ENCODE data around the gene PDSS1. TPM values are rescaled to one million over a fixed set of nuclear protein-coding genes. Genes with fewer than 3 reads are reported as not detected.

The PDSS1 gene
- total and polyA plus RNA-seq, 2 of the 13 experiments (the other 11 are each of a cell fraction or from before 2014, with no cell fraction given) = 18.7 to 19.3 TPM

- TF ChIP-seq TBX3 (IDR thresholded peaks at IDR 0.05; ENCODE audit: borderline replicate concordance) = no peak
- TF ChIP-seq ZNF766 (CRISPR knock-in tag; IDR thresholded peaks at IDR 0.05; ENCODE audit: borderline replicate concordance) = no peak
- no peak for TF ChIP-seq NBN (conservative IDR thresholded peaks at IDR 0.05)
- TF ChIP-seq, protein P1, sequence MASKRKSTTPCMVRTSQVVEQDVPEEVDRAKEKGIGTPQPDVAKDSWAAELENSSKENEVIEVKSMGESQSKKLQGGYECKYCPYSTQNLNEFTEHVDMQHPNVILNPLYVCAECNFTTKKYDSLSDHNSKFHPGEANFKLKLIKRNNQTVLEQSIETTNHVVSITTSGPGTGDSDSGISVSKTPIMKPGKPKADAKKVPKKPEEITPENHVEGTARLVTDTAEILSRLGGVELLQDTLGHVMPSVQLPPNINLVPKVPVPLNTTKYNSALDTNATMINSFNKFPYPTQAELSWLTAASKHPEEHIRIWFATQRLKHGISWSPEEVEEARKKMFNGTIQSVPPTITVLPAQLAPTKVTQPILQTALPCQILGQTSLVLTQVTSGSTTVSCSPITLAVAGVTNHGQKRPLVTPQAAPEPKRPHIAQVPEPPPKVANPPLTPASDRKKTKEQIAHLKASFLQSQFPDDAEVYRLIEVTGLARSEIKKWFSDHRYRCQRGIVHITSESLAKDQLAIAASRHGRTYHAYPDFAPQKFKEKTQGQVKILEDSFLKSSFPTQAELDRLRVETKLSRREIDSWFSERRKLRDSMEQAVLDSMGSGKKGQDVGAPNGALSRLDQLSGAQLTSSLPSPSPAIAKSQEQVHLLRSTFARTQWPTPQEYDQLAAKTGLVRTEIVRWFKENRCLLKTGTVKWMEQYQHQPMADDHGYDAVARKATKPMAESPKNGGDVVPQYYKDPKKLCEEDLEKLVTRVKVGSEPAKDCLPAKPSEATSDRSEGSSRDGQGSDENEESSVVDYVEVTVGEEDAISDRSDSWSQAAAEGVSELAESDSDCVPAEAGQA (IDR thresholded peaks at IDR 0.05; ENCODE audit: low read depth) = no peak
- TF ChIP-seq, protein P1 (CRISPR knock-in tag; IDR thresholded peaks at IDR 0.05; ENCODE audit: borderline replicate concordance) = no peak
- TF ChIP-seq ZNF432 (CRISPR knock-in tag; IDR thresholded peaks at IDR 0.05; ENCODE audit: borderline replicate concordance) = no peak
- TF ChIP-seq ZNF781 (CRISPR knock-in tag; IDR thresholded peaks at IDR 0.05; ENCODE audit: borderline replicate concordance, not compliant biosample characterization) = no peak
- TF ChIP-seq HMGXB4 (CRISPR knock-in tag; IDR thresholded peaks at IDR 0.05; ENCODE audit: borderline replicate concordance in 1 of 2, low read depth in 1 of 2) = peak in 1 of 2 experiments; percentile 32; a peak in 1 of 4 replicates
- TF ChIP-seq ZNF577 (CRISPR knock-in tag; IDR thresholded peaks at IDR 0.05; ENCODE audit: borderline replicate concordance, low read depth) = no peak
- TF ChIP-seq ZNF281 (CRISPR knock-in tag; IDR thresholded peaks at IDR 0.05; ENCODE audit: borderline replicate concordance) = no peak
- peak; percentile 7; the same call in 1 of the 2 replicates for TF ChIP-seq ZMYM4 (CRISPR knock-in tag; IDR thresholded peaks at IDR 0.05)
- no peak for TF ChIP-seq PAWR (CRISPR knock-in tag; IDR thresholded peaks at IDR 0.05; ENCODE audit: borderline replicate concordance)
- no peak for TF ChIP-seq HOMEZ (CRISPR knock-in tag; IDR thresholded peaks at IDR 0.05; ENCODE audit: low read depth)
- TF ChIP-seq ZNF558 (CRISPR knock-in tag; IDR thresholded peaks at IDR 0.05; ENCODE audit: borderline replicate concordance) = peak; percentile 92; the same call in 1 of the 2 replicates
These were observed at the start of gene PDSS1 (continued) for GRCh38 chr10:26697163-26697921.

Measured in HepG2 (cell line).